Tibial artery (tissue), 4 donors: ENCODE results near the gene GATA5.

Experiments
- DNase-seq, 2 donors: peaks; one replicate each; pipeline ENCODE4 v3.0.0-alpha.2; 2019
- H3K27ac ChIP-seq, 2 donors: fragments of 200-600 bp; sonication (generic) in 1 of 2; 1 replicate in 1 of 2; 2 replicates in 1 of 2; pipeline ENCODE4 v1.5.1; 2018 to 2019; ENCODE audit warnings: mild to moderate bottlenecking in 1 of 2
- H3K27me3 ChIP-seq, 2 donors: fragments of 200-600 bp; sonication (generic) in 1 of 2; one replicate each; pipeline versions ENCODE4 v1.5.1 to v1.6.0; 2016 to 2019
- H3K36me3 ChIP-seq, 3 donors: fragments of 200-600 bp; sonication (generic) in 2 of 3; one replicate each; pipeline ENCODE4 v1.5.1; 2016 to 2019; ENCODE audit warnings: mild to moderate bottlenecking in 2 of 3
- H3K4me1 ChIP-seq, 4 donors: fragments of 200-600 bp; sonication (generic) in 2 of 4; 1 replicate in 3 of 4; 2 replicates in 1 of 4; pipeline ENCODE4 v1.5.1; 2016 to 2019
- H3K4me3 ChIP-seq, 2 donors: fragments of 200-600 bp; sonication (generic) in 1 of 2; 1 replicate in 1 of 2; 2 replicates in 1 of 2; pipeline ENCODE4 v1.5.1; 2018 to 2019; ENCODE audit warnings: mild to moderate bottlenecking in 2 of 2
- H3K9me3 ChIP-seq, 3 donors: fragments of 200-600 bp; sonication (generic) in 1 of 3; one replicate each; pipeline ENCODE4 v1.5.1; 2016 to 2019
- intact Hi-C: fragments of 100-400 bp; cut with DNase I; formaldehyde crosslinking; loops from one replicate; pipeline ENCODE4 v1.15.0; 2023; ENCODE audit warnings: low total_unique reads
- TF ChIP-seq, protein P1 (sequence below), 2 experiments: fragments of 200-600 bp in 1 of 2; fragments of 450-650 bp in 1 of 2; IDR thresholded peaks; one replicate each; pipeline ENCODE4 v1.5.1; 2017 to 2019; ENCODE audit warnings: antibody characterized with exemption in 2 of 2, mild to moderate bottlenecking in 1 of 2, moderate library complexity in 1 of 2

Gene GATA5

DNA sequence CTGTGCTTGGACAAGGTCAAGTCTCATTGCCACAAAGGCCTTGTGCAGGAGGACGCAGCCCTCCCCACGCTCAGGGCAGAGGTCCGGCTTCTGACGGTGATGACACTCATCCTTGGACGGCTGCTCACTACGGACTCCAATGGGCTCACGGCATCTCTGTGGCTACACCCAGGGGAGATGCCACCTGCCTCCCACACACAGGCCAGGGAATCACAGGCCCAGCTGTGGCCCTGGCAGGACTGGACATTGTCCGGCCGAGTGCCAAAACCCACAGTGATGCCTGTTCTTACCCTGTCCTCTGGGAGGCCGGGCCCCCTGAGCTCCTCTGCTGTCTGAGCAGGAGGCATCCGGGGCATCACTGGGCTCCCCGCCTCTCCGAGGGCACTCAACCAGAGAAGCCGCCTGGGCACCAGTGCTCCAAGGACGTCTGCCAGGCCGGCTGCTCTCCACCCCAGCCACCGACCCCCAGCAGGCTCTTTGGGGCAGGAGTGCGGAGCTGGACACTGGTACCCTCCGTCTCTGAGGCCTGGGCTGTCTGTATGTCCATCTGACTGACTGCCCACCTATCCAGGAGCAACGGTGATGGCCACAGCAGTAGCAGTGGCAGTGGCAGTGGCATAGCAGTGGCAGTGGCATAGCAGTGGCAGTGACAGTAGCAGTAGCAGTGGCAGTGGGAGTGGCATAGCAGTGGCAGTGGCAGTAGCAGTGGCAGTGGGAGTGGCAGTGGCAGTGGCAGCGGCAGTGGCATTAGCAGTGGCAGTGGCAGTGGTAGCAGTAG is 50.3 kb downstream of the GATA5 start:
- no peak overlapping the region for H3K27ac ChIP-seq
- no peaks in the 10 kb centered on the region for H3K36me3 ChIP-seq
- peaks cover 0 to 7% (median 0%) of the 10 kb centered on the region in 4 donors for H3K4me1 ChIP-seq
- peaks cover 0 to 72% of the 10 kb centered on the region in 2 donors for H3K27me3 ChIP-seq
- TF ChIP-seq, protein P1, sequence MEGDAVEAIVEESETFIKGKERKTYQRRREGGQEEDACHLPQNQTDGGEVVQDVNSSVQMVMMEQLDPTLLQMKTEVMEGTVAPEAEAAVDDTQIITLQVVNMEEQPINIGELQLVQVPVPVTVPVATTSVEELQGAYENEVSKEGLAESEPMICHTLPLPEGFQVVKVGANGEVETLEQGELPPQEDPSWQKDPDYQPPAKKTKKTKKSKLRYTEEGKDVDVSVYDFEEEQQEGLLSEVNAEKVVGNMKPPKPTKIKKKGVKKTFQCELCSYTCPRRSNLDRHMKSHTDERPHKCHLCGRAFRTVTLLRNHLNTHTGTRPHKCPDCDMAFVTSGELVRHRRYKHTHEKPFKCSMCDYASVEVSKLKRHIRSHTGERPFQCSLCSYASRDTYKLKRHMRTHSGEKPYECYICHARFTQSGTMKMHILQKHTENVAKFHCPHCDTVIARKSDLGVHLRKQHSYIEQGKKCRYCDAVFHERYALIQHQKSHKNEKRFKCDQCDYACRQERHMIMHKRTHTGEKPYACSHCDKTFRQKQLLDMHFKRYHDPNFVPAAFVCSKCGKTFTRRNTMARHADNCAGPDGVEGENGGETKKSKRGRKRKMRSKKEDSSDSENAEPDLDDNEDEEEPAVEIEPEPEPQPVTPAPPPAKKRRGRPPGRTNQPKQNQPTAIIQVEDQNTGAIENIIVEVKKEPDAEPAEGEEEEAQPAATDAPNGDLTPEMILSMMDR (IDR thresholded peaks at IDR 0.05) = no peak
- DNase-seq = no peak
- H3K4me3 ChIP-seq = no peak overlapping the region
- H3K9me3 ChIP-seq = no peaks in the 10 kb centered on the region
- intact Hi-C loops = no loop called here

DNA sequence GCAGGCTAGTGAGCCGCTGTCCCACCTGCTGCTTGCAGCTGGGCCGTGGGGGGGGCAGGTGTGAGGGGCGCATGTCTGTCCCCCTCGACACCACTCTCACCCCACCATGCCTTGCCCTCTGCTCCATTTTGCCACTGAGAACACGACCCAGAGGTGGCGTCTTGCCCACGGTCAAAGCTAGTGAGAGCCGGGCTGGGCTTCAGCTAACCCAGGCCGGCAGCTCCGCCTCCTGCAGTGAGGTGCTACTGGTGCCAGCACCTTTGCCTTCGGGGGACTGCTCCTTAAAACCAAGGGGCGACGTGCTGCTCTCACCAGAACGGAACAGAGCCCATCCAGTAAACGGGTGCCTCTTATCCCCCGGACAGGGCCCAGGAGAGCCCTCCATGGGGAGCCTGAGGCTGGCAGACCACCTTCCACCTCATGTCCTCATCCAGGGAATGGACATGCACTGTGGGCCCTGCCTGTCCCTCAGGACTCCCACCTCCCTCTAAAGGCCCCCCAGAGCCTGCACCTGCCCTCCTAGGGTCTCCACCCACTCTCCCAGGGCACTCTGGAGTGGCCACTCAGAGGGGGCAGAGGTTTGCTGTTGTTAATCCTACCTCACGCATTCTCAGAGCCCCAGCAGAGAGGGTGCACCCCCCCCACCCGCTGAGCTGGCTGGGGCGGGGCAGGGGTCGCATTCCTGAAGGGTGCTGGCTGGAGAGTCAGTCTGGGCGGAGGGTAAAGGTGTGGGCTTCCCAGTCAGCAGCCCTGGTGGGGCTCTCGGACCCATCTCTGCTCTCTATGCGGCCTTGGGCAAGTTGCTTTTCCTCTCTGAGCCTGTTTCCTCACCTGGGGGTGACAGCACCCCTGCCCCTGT is 51.3 kb downstream of the GATA5 start:
- Histone ChIP-seq H3K27me3 (peaks cover 0 to 62% of the 10 kb centered on the region in 2 donors), H3K27ac (no peak overlapping the region), H3K36me3 (no peaks in the 10 kb centered on the region), H3K9me3 (no peaks in the 10 kb centered on the region), H3K4me1 (peaks cover 0 to 7% (median 0%) of the 10 kb centered on the region in 4 donors), H3K4me3 (no peak overlapping the region)
- TF ChIP-seq, protein P1 (IDR thresholded peaks at IDR 0.05) = no peak
- no peak for DNase-seq
- intact Hi-C loops = no loop called here

DNA sequence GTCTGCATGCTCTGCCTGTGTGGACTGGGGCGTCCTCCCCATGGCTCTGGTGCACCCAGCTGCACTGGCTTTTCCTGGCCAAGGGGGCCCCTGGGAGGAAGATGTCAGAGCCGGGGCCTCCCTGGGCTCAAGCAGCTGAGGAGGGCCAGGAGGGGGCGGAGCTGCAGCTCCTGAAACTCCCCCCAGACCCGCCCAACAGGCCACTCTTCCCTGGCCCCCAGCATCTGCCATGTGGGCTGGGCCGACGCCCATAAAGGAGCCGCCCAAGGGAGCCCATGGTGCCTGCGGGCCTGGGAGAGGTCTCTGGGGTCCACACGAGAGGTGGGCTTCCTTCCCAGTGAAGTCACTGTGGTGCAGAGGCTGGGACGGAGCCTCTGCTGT is 52.5 kb downstream of the GATA5 start:
- Histone ChIP-seq H3K9me3 (no peaks in the 10 kb centered on the region), H3K36me3 (no peaks in the 10 kb centered on the region), H3K27me3 (peaks cover 0 to 60% of the 10 kb centered on the region in 2 donors), H3K27ac (no peak overlapping the region), H3K4me1 (peaks cover 0 to 5% (median 0%) of the 10 kb centered on the region in 4 donors), H3K4me3 (no peak overlapping the region)
- no peak for DNase-seq
- TF ChIP-seq, protein P1 (IDR thresholded peaks at IDR 0.05) = no peak
- intact Hi-C loops = no loop called here

DNA sequence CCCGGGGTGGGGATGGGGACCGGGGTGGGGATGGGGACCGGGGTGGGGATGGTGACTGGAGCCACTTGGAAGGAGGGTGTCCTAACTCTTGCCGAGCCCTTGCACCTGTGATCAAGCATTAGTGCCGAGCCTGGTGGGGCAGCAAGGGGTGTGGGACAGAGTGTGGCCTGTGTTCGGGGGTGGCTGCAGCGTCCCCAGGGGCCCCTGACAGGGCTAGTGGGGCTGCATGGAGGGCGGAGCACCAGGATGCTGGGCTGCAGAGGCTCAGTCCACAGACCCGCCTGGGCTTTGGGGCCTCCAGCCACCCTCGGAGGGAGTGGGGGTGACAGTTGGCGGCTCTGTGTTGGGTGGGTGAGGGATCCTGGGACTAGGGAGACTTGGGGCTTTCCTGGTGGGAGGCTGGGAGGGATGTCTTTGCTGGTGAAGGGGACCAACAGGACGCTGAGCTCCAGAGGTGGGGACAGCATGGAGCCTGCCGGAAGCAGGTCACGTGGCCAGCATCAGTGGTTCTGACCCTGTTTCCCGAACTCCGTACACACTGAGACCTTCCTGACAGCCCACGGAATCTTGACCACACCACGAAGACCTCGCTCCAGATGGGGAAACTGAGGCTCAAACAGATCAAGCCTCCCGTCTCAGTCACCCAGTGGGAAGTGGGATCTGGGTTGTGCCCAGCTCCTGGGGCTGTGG is 53.0 kb downstream of the GATA5 start:
- H3K4me3 ChIP-seq = no peak overlapping the region
- no peaks in the 10 kb centered on the region for H3K9me3 ChIP-seq
- H3K27ac ChIP-seq = no peak overlapping the region
- intact Hi-C loops = no loop called here
- H3K4me1 ChIP-seq = no peaks in the 10 kb centered on the region
- H3K36me3 ChIP-seq = no peaks in the 10 kb centered on the region
- no peak for DNase-seq
- TF ChIP-seq, protein P1 (IDR thresholded peaks at IDR 0.05) = no peak
- H3K27me3 ChIP-seq = peaks cover 0 to 60% of the 10 kb centered on the region in 2 donors

DNA sequence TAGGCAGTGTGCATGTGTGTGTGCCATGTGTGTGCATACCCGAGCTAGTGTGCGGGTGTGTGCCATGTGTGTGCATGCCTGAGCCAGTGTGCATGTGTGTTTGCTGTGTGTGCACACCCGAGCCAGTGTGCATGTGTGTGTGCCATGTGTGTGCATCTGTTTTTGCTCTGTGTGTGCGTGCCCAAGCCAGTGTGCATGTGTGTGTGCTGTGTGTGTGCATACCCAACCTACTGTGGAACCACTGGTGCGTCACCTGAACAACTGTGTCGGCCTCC is 54.1 kb downstream of the GATA5 start:
- TF ChIP-seq, protein P1 (IDR thresholded peaks at IDR 0.05) = no peak
- no peak overlapping the region for H3K4me3 ChIP-seq
- intact Hi-C loops = no loop called here
- no peak for DNase-seq
- no peaks in the 10 kb centered on the region for H3K4me1 ChIP-seq
- no peak overlapping the region for H3K27ac ChIP-seq
- H3K36me3 ChIP-seq = no peaks in the 10 kb centered on the region
- H3K27me3 ChIP-seq = peaks cover 0 to 54% of the 10 kb centered on the region in 2 donors
- H3K9me3 ChIP-seq = no peaks in the 10 kb centered on the region
